GM12892 (cell line): ENCODE results near the gene TRIM54.

Source experiments
- POLR2A ChIP-seq: IDR thresholded peaks from 2 replicates; pipeline ENCODE4 v1.6.1; 2011; ENCODE audit warnings: low read depth, low read length, control low read depth
- POLR2AphosphoS5 ChIP-seq: IDR thresholded peaks from 2 replicates; pipeline ENCODE4 v1.6.1; 2011; ENCODE audit warnings: low read depth, low read length, control low read depth
- TAF1 ChIP-seq: IDR thresholded peaks from 2 replicates; pipeline ENCODE4 v1.6.1; 2011; ENCODE audit warnings: low read depth, mild to moderate bottlenecking, control low read depth, low read length, borderline replicate concordance

DNA sequence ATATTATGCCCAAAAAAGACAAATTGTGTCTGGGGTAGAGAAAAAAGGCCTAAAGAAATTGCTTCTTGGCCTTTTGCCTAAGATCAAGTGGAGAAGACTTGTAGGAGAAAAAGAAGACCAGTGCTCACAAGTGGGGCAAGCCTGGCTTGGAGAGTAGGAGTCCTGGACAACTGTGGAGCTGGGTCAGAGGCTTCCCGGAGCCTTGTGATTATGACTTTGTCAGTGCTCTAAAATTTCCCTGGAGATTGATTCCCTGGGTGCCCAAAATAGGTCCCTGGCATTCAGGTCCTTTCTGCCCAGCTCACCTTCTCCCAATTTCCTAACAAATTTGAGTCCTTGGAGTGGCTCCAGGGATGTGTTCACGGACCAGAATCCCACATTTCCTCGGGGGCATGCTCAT lies 787 bp upstream of the TRIM54 start:
- no peak for TF ChIP-seq POLR2AphosphoS5
- no peak for TF ChIP-seq TAF1
- TF ChIP-seq POLR2A = no peak
